CD4-positive, CD25-positive, alpha-beta regulatory T cell (primary cell): ENCODE data around the gene SHF. TPM values are rescaled to one million over a fixed set of nuclear protein-coding genes. Genes with fewer than 3 reads are reported as not detected.

ENCODE experiments used
- ATAC-seq, 2 donors: fragments of 150-1000 bp; cut with Tn5 transposase; one replicate each; pipeline ENCODE4 v1.10.0; 2021; ENCODE audit warnings: low read depth in 2 of 2, moderate number of reproducible peaks in 2 of 2, moderate library complexity in 1 of 2
- DNase-seq, 3 donors: peaks; one replicate each; pipeline versions ENCODE4 v3.0.0 to v3.0.0-alpha.2; 2012 to 2022; ENCODE audit warnings: mixed read lengths in 1 of 3
- H3K27ac ChIP-seq: one replicate; pipeline ENCODE4 v1.7.0; 2013; ENCODE audit warnings: mild to moderate bottlenecking, low read length; ENCODE audit not compliant: insufficient read depth, poor library complexity, severe bottlenecking
- H3K27me3 ChIP-seq: one replicate; pipeline ENCODE4 v1.7.0; 2013; ENCODE audit warnings: low read length; ENCODE audit not compliant: control insufficient read depth, insufficient read depth
- H3K36me3 ChIP-seq: one replicate; pipeline ENCODE4 v1.7.0; 2013; ENCODE audit warnings: mild to moderate bottlenecking, low read length, moderate library complexity; ENCODE audit not compliant: control insufficient read depth, insufficient read depth
- H3K4me1 ChIP-seq: 2 replicates; pipeline ENCODE4 v1.7.0; 2013; ENCODE audit warnings: mild to moderate bottlenecking, low read length; ENCODE audit not compliant: insufficient read depth, control insufficient read depth, poor library complexity, severe bottlenecking
- H3K4me3 ChIP-seq: one replicate; pipeline ENCODE4 v1.7.0; 2013; ENCODE audit warnings: low read depth, mild to moderate bottlenecking, low read length, moderate library complexity
- H3K9me3 ChIP-seq, 2 experiments: 1 replicate in 1 of 2; 2 replicates in 1 of 2; pipeline ENCODE4 v1.7.0; 2013; ENCODE audit warnings: low read length in 2 of 2, mild to moderate bottlenecking in 1 of 2, moderate library complexity in 1 of 2; ENCODE audit not compliant: control insufficient read depth in 2 of 2
- H3K27ac Mint-ChIP-seq, 3 donors: one replicate each; pipeline ENCODE4 v1.8.0; 2020 to 2022; ENCODE audit warnings: mild to moderate bottlenecking in 3 of 3, mixed read lengths in 3 of 3, moderate library complexity in 2 of 3
- H3K27me3 Mint-ChIP-seq: one replicate; pipeline ENCODE4 v1.8.0; 2022; ENCODE audit warnings: mild to moderate bottlenecking, mixed read lengths
- H3K36me3 Mint-ChIP-seq: one replicate; pipeline ENCODE4 v1.8.0; 2020; ENCODE audit warnings: mixed read lengths
- H3K4me1 Mint-ChIP-seq, 4 donors: one replicate each; pipeline ENCODE4 v1.8.0; 2020 to 2022; ENCODE audit warnings: mixed read lengths in 4 of 4, mild to moderate bottlenecking in 1 of 4
- H3K4me3 Mint-ChIP-seq, 4 donors: one replicate each; pipeline ENCODE4 v1.8.0; 2020 to 2022; ENCODE audit warnings: mild to moderate bottlenecking in 4 of 4, mixed read lengths in 4 of 4, moderate library complexity in 3 of 4
- H3K9me3 Mint-ChIP-seq, 7 donors: one replicate each; pipeline ENCODE4 v1.8.0; 2020 to 2022; ENCODE audit warnings: mixed read lengths in 7 of 7, mild to moderate bottlenecking in 3 of 7, moderate library complexity in 2 of 7
- polyA plus RNA-seq, 4 donors: library from polyadenylated mRNA; unstranded; fragments of 300-500 nt; fragmentation: Illumina TruSeq; gene quantifications; one replicate each; pipeline ENCODE4 v1.2.3, GENCODE V29; 2021
- total RNA-seq: library from RNA; stranded (reverse); gene quantifications from one replicate; pipeline ENCODE4 v1.2.3, GENCODE V29; 2022

SHF gene
- total and polyA plus RNA-seq, 5 donors from 2014 or later = 0.87 to 3.3 (median 1.7) TPM

GRCh38 chr15:45165536-45165935 lies 22.2 kb downstream of the SHF start:
- H3K4me1 Mint-ChIP-seq = peaks cover 0 to 31% (median 10%) of the 10 kb centered on the region in 4 donors
- H3K4me3 Mint-ChIP-seq = peak overlapping the region; percentile 76 to 82 (median 80)
- no peaks in the 10 kb centered on the region for H3K9me3 ChIP-seq
- H3K27me3 Mint-ChIP-seq = no peaks in the 10 kb centered on the region
- peak overlapping the region; percentile 36 to 88 (median 84) for H3K27ac Mint-ChIP-seq
- H3K27ac ChIP-seq = no peak overlapping the region
- H3K4me3 ChIP-seq = no peak overlapping the region
- H3K27me3 ChIP-seq = no peaks in the 10 kb centered on the region
- DNase-seq = no peak
- peaks cover 18% of the 10 kb centered on the region for H3K4me1 ChIP-seq
- peaks cover 3% of the 10 kb centered on the region for H3K36me3 Mint-ChIP-seq
- no peaks in the 10 kb centered on the region for H3K9me3 Mint-ChIP-seq
- no peaks in the 10 kb centered on the region for H3K36me3 ChIP-seq
- no peak for ATAC-seq

- H3K9me3 ChIP-seq = no peaks in the 10 kb centered on the region
- H3K4me3 ChIP-seq = no peak overlapping the region
- DNase-seq (no peak), ATAC-seq (no peak)
- Mint-ChIP-seq H3K4me3 (peak overlapping the region; percentile 29 to 82 (median 78)), H3K9me3 (no peaks in the 10 kb centered on the region), H3K27ac (peak overlapping the region; percentile 55 to 88 (median 84)), H3K36me3 (peaks cover 9% of the 10 kb centered on the region), H3K4me1 (peaks cover 0 to 37% (median 15%) of the 10 kb centered on the region in 4 donors), H3K27me3 (no peaks in the 10 kb centered on the region)
- no peaks in the 10 kb centered on the region for H3K36me3 ChIP-seq
- no peaks in the 10 kb centered on the region for H3K27me3 ChIP-seq
- H3K27ac ChIP-seq = no peak overlapping the region
- H3K4me1 ChIP-seq = peaks cover 18% of the 10 kb centered on the region
These were observed 22.9 kb downstream of the SHF start for GRCh38 chr15:45164914-45165313.

GRCh38 chr15:45163508-45163856 lies 24.3 kb downstream of the SHF start:
- no peak overlapping the region for H3K4me3 ChIP-seq
- H3K4me1 Mint-ChIP-seq = peaks cover 0 to 43% (median 20%) of the 10 kb centered on the region in 4 donors
- no peaks in the 10 kb centered on the region for H3K27me3 ChIP-seq
- H3K9me3 ChIP-seq = no peaks in the 10 kb centered on the region
- no peaks in the 10 kb centered on the region for H3K27me3 Mint-ChIP-seq
- peaks cover 10% of the 10 kb centered on the region for H3K36me3 Mint-ChIP-seq
- no peaks in the 10 kb centered on the region for H3K9me3 Mint-ChIP-seq
- H3K4me1 ChIP-seq = peaks cover 18% of the 10 kb centered on the region
- H3K27ac Mint-ChIP-seq = peak overlapping the region in 1 of 3 donors; percentile 15
- DNase-seq (no peak), ATAC-seq (no peak)
- H3K36me3 ChIP-seq = no peaks in the 10 kb centered on the region
- peak overlapping the region in 2 of 4 donors; percentile 34 to 82 for H3K4me3 Mint-ChIP-seq
- no peak overlapping the region for H3K27ac ChIP-seq

GRCh38 chr15:45162771-45163507 lies 24.8 kb downstream of the SHF start:
- H3K27me3 Mint-ChIP-seq = no peaks in the 10 kb centered on the region
- peaks cover 18% of the 10 kb centered on the region for H3K4me1 ChIP-seq
- H3K4me1 Mint-ChIP-seq = peaks cover 0 to 43% (median 20%) of the 10 kb centered on the region in 4 donors
- H3K27me3 ChIP-seq = no peaks in the 10 kb centered on the region
- peak overlapping the region in 1 of 3 donors; percentile 15 for H3K27ac Mint-ChIP-seq
- no peak overlapping the region for H3K4me3 ChIP-seq
- H3K4me3 Mint-ChIP-seq = peak overlapping the region in 1 of 4 donors; percentile 20
- H3K36me3 Mint-ChIP-seq = peaks cover 10% of the 10 kb centered on the region
- no peaks in the 10 kb centered on the region for H3K36me3 ChIP-seq
- no peaks in the 10 kb centered on the region for H3K9me3 ChIP-seq
- ATAC-seq = peak; percentile 31 to 32
- no peaks in the 10 kb centered on the region for H3K9me3 Mint-ChIP-seq
- peak; percentile 33 to 74 (median 47) for DNase-seq
- no peak overlapping the region for H3K27ac ChIP-seq

GRCh38 chr15:45161666-45162065 lies 26.1 kb downstream of the SHF start:
- ATAC-seq (no peak), DNase-seq (no peak)
- no peaks in the 10 kb centered on the region for H3K36me3 ChIP-seq
- no peak overlapping the region for H3K4me3 ChIP-seq
- peaks cover 13% of the 10 kb centered on the region for H3K4me1 ChIP-seq
- peaks cover 0 to 44% (median 22%) of the 10 kb centered on the region in 4 donors for H3K4me1 Mint-ChIP-seq
- no peak overlapping the region for H3K4me3 Mint-ChIP-seq
- H3K9me3 ChIP-seq = no peaks in the 10 kb centered on the region
- peaks cover 10% of the 10 kb centered on the region for H3K36me3 Mint-ChIP-seq
- no peak overlapping the region for H3K27ac ChIP-seq
- H3K27me3 Mint-ChIP-seq = no peaks in the 10 kb centered on the region
- no peaks in the 10 kb centered on the region for H3K27me3 ChIP-seq
- no peaks in the 10 kb centered on the region for H3K9me3 Mint-ChIP-seq
- peak overlapping the region in 1 of 3 donors; percentile 15 for H3K27ac Mint-ChIP-seq

GRCh38 chr15:45157974-45158373 lies 29.8 kb downstream of the SHF start:
- H3K36me3 Mint-ChIP-seq = peaks cover 10% of the 10 kb centered on the region
- Histone ChIP-seq H3K4me3 (no peak overlapping the region), H3K9me3 (no peaks in the 10 kb centered on the region), H3K4me1 (no peaks in the 10 kb centered on the region), H3K36me3 (no peaks in the 10 kb centered on the region), H3K27ac (no peak overlapping the region), H3K27me3 (no peaks in the 10 kb centered on the region)
- ATAC-seq (no peak), DNase-seq (no peak)
- H3K27ac Mint-ChIP-seq = peak overlapping the region in 1 of 3 donors; percentile 25
- H3K4me1 Mint-ChIP-seq = peaks cover 0 to 25% (median 14%) of the 10 kb centered on the region in 4 donors
- no peak overlapping the region for H3K4me3 Mint-ChIP-seq
- H3K27me3 Mint-ChIP-seq = no peaks in the 10 kb centered on the region
- H3K9me3 Mint-ChIP-seq = no peaks in the 10 kb centered on the region

- DNase-seq = no peak
- Histone ChIP-seq H3K4me3 (no peak overlapping the region), H3K9me3 (no peaks in the 10 kb centered on the region), H3K36me3 (no peaks in the 10 kb centered on the region), H3K4me1 (no peaks in the 10 kb centered on the region), H3K27ac (no peak overlapping the region), H3K27me3 (no peaks in the 10 kb centered on the region)
- no peak overlapping the region for H3K4me3 Mint-ChIP-seq
- H3K36me3 Mint-ChIP-seq = peaks cover 10% of the 10 kb centered on the region
- H3K27ac Mint-ChIP-seq = peak overlapping the region in 1 of 3 donors; percentile 20
- peaks cover 0 to 19% (median 13%) of the 10 kb centered on the region in 4 donors for H3K4me1 Mint-ChIP-seq
- no peaks in the 10 kb centered on the region for H3K9me3 Mint-ChIP-seq
- no peaks in the 10 kb centered on the region for H3K27me3 Mint-ChIP-seq
- ATAC-seq = no peak
These were observed 30.9 kb downstream of the SHF start for GRCh38 chr15:45156744-45157455.
